Right renal pelvis (tissue), 4 donors: ENCODE measurements around the gene DUSP5. TPM values are rescaled to one million over a fixed set of nuclear protein-coding genes. Genes with fewer than 3 reads are reported as not detected.

Experiments used
- DNase-seq, 4 donors: peaks; one replicate each; pipeline ENCODE4 v3.0.0-alpha.2; 2013; ENCODE audit warnings: low read depth in 4 of 4, low spot score in 3 of 4, missing footprints in 1 of 4
- polyA plus RNA-seq, 4 donors: library from polyadenylated mRNA; unstranded; fragments of 120-200 nt; gene quantifications; one replicate each; pipeline ENCODE4 v1.2.1, GENCODE V29; 2013; ENCODE audit not compliant: insufficient read length in 4 of 4

The DUSP5 gene
- polyA plus RNA-seq, 4 donors, result 11.8 to 13.3 (median 12.9) TPM

DNA sequence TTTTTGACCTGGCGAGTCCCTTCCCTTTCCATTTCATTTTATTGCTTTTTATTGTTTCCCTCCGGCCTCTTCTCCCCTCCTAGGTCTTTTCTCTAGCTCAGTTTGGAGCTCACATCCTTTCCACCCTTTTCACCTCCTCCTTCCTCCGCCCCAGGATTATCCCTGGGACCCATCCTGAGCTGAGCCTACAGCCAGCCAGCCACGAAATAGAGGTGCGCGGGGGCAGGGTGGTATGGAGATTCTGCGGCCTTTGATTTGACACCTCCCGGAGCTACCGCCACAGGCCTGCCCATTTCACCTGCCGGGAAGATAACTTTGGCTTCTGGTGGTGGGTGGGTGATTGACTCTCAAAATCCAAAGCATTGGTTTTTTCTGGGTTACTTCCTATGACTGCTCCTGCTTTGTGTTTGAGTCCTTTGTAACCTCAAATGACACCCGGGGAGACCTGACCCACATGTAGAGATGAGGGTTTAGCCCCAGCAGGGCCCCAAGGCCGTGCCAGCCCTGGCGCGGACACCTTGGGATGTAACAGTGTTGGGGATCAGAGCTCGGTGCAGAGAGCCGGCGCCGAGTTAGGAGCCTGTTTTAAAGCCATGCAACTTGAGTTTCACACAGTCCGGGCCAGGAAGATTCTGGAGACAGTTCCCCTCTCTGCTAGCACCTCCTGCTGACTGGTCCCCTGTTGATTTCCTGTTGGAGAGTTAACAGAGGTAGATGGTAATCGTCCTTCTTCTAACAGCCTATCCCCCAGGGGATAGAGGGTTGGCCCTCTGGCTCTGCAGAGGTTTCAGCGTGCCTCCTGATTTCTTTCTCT is 1.5 kb downstream of the DUSP5 start:
- DNase-seq, result no peak

DNA sequence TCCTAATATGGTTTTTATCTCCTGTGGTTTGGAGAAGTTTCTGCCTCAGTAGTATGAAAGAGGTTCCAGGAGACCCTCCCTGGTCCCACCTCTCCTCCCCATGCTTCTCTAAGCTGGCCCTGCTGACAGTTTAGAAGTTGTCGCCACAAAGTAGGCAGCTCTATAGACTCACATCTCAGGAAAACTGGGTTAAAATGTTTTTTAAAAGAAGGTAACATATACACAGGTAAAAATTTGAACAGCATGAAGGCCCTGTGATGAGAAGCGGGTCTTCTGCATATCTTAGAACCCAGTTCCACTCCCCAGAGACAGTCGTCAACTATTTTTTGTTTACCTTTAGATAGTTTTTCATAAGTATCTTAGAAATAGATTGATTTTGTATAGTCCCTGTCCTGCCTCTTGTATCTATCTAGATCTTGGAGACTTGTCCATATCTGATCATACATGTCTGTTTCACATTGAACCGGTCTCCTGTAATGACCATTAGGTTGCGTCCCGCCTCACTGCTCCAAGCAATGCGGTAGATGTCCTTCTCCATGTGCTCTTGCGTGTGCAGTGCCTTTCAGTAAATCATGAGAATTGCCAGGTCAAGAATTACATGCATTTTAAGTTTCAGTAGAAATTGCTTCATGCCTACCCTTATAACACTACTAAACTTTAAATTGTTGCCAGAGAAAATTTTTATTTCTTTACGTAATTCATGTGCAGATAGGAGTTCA is 2.2 kb downstream of the DUSP5 start:
- DNase-seq, result no peak

DNA sequence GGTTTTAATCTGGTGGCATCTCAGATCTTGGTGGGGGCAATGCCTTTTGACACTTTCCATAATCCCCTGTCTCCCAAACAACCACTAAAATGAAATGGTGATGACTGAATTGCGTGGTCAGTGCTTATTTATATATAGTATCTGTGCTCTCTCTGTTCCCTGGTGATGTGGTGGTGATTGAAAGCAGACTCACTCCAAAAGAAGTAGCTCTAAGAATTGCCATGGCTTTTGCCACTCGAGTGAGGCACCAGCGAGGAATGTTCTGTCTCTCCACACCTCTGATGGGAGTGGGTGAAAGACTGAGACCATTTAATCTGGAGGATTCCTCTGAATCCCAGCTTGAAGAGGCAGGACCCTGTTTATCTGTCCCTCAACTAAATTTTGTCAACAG is 2.8 kb downstream of the DUSP5 start:
- no peak for DNase-seq

DNA sequence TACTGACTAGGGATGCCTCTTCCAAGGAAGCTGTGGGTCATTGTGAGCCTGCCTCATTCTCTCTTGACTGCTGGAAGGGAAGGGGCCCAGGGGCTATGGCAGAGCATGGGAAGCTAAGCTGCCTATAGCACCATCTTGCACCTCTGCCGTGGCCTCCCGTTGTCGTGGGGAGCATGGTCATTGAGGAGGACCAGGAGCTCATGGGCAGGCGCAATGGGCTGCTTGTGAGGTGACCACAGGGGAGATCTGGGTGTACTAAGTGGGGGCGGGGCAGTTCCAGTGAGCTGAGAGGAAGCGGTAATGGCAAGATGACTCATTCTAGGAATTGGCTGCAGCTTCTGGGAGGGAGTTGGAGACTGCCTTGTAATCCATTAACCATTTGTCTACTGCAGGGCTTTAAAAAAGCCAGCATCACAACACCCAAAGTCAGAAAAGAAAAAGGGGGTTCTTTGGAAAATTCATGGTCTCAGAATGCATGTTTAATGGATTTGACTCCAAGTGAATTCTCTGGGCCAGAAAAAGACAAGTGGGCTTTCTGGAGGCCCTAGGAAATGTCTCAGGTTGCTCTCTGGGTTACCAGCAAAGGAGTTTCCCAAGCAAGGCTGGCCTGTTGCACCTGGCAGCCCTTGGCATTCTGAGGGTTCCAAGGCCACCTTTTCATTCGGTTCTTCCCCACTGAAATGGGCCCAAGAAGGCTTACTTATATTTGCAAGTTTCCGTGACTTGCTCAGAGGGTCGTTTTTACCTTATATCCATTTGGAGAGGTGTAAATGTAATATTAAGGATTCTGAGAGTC is 3.6 kb downstream of the DUSP5 start:
- DNase-seq, result no peak

DNA sequence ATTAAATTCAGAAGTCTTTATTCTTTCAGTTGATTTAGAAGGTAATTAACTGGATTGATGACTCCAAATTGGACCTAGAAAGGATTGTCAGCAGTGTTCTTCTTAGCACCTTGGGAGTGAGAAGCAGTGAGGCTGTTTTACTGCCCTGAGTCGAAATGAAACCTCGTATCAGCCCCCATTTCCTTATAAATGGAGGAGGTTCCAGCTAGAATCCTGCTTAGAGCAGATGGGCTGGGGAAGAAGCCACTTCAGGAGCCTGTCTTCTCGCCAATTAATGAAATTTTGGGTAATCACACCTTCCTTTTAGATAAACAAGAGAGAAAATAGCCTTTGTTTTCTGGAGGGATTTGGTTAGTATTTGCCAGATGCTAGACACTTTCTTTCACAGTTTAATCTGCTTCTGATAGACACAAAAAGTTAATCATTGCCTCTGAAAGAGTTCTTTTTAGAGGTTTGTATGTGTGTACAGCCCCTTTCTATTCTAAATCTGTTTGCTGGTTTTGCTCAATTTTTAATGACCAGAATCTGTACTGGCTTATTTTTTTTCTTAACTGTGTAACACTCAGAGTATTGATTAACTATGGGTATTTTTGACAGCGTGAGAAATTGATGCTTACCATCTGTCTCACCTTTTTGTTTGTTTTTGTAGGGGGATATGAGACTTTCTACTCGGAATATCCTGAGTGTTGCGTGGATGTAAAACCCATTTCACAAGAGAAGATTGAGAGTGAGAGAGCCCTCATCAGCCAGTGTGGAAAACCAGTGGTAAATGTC is 4.6 kb downstream of the DUSP5 start:
- no peak for DNase-seq

DNA sequence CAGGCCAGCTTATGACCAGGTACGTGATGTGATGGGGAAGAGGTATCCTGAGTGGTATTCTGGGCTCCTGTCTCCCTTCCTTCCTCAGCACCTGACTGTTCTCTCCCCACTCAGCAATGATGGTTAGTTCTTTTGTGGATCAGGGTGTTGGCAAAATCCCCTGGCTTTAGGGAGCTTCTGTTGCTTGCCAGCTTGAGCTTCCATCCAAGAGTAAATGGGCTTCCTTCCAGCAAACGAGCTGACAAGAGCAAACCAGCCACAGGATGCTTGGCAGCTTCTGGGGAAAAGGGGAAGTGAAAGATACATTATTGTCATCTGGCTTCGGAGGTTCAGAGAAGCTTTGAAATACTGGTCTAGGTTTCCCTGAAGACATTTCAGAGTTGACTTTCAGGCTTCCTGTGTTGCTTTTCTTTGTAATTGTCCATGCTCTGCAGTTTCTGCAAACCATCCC is 5.2 kb downstream of the DUSP5 start:
- no peak for DNase-seq

DNA sequence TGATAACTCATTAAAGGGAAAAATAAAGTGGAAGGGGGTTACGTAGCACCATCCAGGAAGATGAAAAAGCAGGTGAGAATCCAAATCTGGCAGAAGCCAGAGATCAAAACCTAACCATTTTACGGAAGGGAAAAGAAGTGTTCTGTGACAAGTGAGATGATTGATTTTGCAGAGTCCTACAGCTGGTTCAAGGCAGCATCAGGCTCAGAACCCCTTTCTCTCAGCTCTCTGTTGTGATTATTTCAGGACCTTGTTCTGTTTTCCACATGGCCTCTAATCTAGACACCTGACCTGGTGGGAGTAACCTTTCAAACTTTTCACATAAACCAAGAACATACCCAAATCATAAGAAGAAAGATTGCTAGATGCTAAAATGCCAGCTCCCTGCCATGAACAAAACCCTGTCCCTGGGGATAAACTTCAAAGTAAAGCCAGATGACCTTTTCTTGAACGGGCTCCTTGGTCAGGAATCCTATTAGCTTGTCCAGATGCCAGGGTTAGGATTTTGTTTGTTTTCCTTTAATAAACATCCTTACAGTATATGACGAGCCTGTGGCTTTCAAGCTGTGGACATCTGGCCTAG is 5.9 kb downstream of the DUSP5 start:
- DNase-seq, result no peak

DNA sequence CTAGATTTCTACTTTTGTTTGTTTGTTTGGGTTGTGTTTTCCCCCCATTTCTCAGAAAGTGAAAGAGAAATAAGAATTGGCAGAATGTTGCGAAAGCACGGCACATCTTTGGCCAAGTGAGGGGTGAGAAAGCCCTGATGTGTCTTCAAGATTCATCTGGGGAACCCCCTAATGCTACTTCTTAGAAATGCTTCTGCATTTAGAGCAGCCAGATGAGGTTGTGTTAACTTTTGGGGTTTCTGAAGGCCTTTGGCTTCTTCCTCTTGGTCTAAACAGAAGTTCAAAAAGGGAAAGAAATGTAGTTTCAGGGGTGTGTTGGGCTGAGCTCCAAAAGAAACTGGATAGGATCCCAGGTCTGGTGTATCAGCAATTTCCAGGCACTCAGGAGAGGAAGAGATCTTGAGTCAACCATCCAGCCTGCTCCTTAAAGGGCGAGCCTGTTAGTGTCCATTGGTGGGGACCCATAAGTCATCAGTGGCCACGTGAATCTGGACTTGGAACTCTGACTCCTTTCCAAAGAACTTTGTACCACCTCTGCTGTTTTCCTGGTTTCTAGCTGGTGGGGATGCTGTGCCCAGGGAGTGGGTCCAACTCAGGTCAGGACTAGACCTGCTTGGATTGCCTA is 6.5 kb downstream of the DUSP5 start:
- no peak for DNase-seq

DNA sequence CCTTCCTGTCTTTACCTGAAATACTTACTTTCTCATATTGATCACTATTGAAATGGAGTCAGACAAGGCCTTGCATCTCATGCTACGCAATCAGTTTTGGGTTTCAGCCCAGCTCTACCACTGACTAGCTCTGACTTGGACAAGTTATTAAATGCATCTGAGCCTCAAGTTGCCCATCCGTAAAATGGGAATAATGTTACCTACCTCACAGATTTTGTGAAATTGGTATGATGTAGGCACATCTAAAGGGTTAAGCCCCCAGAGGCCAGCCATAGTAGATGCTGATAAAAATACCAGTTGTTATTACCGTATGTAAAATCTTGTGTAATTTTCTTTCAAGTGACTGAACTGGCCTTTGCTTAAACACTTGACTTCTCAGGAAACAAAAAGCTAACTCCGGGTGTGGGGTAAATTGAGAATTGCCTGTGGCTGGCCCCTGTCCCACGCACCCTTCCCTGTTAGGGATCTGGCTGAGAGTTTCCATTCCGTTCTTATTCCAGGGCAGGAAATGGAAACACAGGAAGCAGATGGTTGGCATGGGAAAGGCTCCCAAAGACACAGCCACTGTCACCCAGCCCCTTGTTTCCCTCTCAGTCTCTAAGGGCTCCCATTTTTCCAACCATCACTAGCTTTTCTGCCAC is 7.5 kb downstream of the DUSP5 start:
- no peak for DNase-seq

DNA sequence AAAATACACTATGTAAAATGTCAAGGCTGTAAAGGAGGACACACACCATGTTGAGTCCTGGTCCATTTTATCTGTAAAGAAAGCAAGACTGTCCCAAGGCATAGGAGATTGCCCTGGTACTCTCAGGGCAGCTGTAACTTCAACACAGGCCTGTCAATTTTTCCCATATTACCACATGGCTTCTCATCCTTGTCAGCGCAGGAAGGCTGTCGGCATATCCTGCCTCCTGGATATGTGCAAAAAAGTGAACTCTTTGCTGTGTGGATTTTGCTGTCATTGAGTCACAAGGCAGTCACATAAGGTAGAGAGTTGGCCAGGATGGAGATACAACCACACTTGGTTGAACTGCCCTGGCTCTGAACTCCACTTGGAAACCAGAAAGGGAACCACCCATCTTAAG is 8.7 kb downstream of the DUSP5 start:
- DNase-seq, result no peak

DNA sequence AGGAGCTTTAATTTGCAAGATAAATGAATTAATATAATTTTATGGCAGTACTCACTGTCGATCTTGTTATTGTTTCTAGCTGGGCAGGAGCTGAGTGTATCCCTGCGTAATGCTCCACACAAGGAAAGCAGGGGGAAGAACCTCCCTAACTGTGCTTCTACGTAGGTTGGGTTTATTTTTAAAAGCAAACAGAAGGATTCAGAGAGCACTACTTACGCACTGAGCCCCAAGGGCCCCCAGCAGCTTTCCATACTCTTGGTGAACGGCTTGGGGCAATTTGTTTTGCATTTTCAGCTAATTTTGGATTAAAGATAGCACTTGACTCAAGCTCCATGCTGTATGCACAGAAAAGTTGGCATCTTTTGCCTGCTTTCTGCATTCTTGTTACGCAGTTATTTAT is 9.6 kb downstream of the DUSP5 start:
- no peak for DNase-seq

DNA sequence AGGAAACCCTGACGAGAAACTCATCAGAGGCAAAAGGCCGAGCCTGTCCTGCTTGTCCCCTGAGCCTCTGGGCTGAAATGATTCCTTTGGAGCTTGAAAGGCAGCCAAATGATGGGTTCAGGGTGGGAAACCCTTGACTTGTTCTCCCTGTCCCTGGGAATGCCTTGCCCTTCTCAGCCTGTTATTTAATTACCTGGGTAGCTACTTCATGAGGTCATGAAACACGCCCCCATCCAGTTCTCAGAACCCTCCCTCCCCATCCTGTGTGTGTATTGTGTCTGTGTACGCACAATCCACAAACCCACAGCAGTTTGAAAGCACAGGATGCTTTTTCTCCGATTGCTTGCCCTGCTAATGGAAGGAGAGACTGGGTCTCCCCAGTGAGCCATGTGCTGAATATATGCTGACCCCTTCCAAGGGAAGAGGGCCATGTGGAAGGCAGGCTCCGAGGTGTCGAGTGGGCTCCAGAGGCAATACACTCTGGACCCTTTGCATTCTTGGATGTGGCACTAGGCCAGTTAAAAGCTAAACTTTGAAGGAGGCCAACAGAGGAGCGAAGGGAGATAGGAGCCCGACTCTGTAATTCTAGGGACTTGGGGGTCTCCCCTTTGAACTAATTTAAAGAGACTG is 10.6 kb downstream of the DUSP5 start:
- no peak for DNase-seq

DNA sequence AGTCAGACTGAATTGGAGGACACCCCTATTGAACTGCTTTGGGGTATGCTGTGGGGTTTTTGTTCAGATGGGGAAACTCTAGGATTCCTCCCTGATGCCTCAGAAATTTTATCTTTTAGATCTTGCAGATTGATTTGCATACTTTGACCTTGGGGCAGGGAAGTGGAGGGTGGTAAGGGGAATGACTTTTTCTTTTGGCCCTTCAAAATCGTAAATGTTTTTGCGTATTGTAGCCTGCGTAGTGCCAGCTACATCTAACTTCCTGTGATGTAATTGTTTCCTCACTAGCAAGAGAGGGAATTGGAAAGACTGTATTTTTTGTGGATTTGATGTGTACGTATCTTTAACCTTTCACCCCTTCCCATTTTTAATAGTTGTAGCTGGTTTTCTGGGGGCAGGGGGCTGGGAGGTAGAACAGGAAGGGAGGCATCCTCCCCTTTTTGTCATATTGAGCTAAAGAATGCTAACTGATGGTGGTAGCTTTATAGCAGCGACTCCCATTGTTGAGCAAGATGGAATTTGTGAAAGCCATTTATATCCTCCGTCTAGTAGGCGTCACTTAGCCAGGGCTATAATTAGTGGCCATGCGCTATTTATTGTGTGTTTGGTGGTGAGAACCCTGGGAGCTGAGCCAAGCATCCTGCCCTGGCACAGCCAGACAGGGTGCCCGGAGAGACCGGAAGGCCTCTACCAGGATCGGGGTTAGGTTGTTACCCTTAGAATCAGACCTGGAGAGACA is 11.3 kb downstream of the DUSP5 start:
- DNase-seq, result no peak

DNA sequence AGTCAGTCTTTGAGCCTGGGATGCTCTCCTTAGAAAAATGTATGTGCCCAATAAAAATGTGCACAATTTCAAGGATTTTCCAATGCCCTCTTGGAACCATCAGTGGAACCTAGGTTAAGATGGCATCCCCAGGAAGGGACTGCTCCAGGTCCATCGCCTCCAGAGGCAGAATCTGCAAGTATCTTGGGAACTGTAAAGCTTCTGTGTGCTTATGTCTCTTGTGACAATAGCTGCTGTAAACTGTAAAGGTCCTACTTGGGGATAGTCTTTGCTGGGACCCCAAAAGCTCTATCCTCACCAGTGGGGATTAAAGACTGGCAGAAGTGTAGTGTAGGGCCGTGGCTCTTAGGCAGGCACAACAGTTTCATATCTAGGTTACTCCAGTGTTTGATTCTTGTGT is 11.9 kb downstream of the DUSP5 start:
- no peak for DNase-seq

DNA sequence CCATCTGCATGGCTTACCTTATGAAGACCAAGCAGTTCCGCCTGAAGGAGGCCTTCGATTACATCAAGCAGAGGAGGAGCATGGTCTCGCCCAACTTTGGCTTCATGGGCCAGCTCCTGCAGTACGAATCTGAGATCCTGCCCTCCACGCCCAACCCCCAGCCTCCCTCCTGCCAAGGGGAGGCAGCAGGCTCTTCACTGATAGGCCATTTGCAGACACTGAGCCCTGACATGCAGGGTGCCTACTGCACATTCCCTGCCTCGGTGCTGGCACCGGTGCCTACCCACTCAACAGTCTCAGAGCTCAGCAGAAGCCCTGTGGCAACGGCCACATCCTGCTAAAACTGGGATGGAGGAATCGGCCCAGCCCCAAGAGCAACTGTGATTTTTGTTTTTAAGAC is 12.4 kb downstream of the DUSP5 start:
- no peak for DNase-seq

DNA sequence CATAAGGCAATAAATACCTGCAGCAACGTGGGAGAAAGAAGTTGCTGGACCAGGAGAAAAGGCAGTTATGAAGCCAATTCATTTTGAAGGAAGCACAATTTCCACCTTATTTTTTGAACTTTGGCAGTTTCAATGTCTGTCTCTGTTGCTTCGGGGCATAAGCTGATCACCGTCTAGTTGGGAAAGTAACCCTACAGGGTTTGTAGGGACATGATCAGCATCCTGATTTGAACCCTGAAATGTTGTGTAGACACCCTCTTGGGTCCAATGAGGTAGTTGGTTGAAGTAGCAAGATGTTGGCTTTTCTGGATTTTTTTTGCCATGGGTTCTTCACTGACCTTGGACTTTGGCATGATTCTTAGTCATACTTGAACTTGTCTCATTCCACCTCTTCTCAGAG is 13.0 kb downstream of the DUSP5 start:
- no peak for DNase-seq

DNA sequence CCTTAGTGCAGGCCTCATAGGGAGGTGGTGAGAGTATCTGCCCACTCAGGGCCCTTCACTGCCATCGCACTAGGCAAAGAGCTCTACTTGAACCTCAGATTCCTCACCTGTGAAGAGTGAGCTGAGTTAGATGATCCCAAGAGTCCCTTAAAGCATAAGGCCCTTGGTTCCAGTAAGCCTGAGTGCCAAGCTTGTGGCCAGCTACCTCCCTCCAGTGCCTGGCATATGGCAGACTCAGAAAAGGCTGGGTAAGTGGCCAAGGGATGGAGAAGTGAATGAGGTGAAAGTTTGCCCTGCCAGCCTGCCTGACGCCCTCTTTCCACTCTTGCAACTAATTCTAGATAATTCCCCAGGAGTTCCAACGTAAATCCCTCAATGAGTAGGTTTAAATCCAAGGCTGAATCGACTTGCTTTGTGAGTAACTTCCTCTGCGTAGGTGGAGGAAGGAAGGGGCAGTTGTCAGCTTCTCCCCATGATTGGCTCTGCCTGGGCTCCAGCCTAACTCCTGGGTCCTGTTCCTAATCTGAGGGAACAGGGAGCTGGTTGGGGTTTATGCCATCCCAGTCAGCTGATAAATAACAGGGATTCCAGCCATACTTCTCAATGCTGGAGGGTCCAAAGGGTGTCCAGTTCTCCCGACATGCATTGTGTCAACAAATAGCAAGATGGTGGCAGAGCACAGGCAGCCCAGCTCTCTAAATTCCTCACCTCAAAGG is 14.2 kb downstream of the DUSP5 start:
- no peak for DNase-seq
